ENCODE results near the gene DNAJC15.

DNA sequence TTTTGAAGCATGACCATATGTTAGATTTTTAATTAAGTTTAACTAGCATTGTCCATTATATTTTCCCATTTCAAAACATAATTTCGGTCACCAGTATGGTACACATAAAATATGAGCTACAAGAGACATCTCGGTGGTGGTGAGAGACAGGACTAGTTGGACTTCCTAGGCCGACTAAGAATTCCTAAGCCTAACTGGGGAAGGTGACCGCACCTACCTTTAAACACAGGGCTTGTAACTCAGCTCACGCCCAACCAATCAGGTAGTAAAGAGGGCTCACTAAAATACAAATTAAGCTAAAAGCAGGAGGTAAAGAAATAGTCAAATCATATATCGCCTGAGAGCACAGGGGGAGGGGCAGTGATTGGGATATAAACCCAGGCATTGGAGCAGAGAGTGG is 22.9 kb downstream of the DNAJC15 start:
- TF ChIP-seq POLR2A (IDR thresholded peaks at IDR 0.05) = no peak
- TF ChIP-seq EP300 (IDR thresholded peaks at IDR 0.05) = no peak
- TF ChIP-seq, protein P1, sequence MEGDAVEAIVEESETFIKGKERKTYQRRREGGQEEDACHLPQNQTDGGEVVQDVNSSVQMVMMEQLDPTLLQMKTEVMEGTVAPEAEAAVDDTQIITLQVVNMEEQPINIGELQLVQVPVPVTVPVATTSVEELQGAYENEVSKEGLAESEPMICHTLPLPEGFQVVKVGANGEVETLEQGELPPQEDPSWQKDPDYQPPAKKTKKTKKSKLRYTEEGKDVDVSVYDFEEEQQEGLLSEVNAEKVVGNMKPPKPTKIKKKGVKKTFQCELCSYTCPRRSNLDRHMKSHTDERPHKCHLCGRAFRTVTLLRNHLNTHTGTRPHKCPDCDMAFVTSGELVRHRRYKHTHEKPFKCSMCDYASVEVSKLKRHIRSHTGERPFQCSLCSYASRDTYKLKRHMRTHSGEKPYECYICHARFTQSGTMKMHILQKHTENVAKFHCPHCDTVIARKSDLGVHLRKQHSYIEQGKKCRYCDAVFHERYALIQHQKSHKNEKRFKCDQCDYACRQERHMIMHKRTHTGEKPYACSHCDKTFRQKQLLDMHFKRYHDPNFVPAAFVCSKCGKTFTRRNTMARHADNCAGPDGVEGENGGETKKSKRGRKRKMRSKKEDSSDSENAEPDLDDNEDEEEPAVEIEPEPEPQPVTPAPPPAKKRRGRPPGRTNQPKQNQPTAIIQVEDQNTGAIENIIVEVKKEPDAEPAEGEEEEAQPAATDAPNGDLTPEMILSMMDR (IDR thresholded peaks at IDR 0.05) = no peak
- no peak for TF ChIP-seq POLR2AphosphoS5 (IDR thresholded peaks at IDR 0.05)
